ENCODE data around the gene UQCR11. TPM values are rescaled to one million over a fixed set of nuclear protein-coding genes. Genes with fewer than 3 reads are reported as not detected.

Gene UQCR11
- total and polyA plus RNA-seq, 4 donors = 127 to 251 (median 154) TPM

DNA sequence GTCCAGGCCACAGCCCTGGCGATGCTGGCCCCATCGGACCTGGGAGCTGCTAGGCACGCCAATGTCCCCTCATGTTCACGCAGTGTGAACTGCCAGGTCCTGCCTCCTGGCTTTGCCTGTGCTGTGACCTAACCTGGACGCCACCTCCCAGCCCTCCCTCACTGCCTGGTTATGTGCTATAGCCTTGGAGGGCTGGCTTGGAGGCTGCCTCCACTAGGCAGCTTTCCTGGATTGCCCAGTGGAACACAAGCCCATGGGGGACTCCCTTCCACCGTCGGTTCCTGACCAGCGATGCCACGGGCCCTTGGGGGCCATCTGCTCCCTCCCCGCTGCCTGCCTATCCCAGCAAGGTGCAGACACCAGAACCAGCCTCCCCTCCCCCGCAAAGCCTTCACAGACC lies 15.2 kb upstream of the UQCR11 start:
- WGBS, 2 donors = 85 to 89% methylated on average over 11 of the region's 11 CpGs

DNA sequence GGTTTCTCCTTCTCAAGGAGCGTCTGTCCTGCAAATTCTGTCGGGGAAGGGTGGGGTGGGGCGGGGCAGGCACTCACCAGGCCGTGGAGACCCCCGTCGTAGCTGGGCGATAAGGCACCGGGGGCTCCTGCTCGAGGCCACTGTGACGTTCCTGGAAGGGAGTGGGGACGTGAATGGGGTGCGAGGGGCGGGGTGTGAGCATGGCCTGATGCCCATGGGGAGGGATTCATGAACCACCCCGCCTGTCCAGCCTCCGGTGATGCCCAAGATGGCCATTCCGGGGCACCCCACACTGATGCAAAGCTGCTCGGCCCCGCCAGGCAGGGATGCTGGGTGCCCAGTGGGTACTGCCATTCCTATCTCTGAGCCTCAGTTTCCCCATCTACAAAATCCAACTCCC lies 14.4 kb upstream of the UQCR11 start:
- ATAC-seq (ENCODE audit: low FRiP score) = no peak
- intact Hi-C loops (cut with DNase I) = no loop called here
- 81 to 89% methylated on average over 18 of the region's 18 CpGs for WGBS, 2 donors

More for the DNA sequence above, 15.2 kb upstream of the UQCR11 start:
- Histone ChIP-seq H3K4me3 (ENCODE audit: low read length in 2 of 2) (no peak overlapping the region), H3K9me3 (ENCODE audit: control insufficient read depth, low read length) (no peaks in the 10 kb centered on the region), H3K36me3 (ENCODE audit: control insufficient read depth in 1 of 2, insufficient read depth in 2 of 2, low read length in 1 of 2) (no peaks in the 10 kb centered on the region), H3K4me1 (ENCODE audit: control insufficient read depth in 1 of 2, insufficient read depth in 2 of 2, low read length in 2 of 2) (no peaks in the 10 kb centered on the region), H3K27ac (ENCODE audit: low read depth in 1 of 2, low read length in 2 of 2) (no peak overlapping the region), H3K27me3 (ENCODE audit: control insufficient read depth in 1 of 2, insufficient read depth in 2 of 2, low read length in 1 of 2) (no peaks in the 10 kb centered on the region)
- intact Hi-C loops (cut with DNase I) = no loop called here
- DNase-seq (no peak), ATAC-seq (ENCODE audit: low FRiP score) (no peak)

DNA sequence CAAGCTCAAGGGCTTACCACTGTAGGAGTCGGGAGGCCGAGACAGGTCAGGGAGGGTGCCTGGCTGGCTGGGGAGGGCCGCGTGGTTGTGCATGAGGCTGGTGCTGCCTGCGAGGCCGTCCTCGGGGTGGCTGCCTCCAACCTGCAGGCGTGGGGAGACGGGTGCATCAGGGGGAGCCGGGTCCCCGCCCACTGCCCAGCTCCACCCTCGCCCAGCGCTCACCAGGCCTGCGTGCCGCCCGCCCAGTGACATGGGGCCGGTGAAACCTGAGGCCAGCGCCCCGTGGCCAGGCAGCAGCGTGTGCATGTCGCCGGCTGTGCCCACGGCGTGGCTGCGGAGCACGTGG lies 13.8 kb upstream of the UQCR11 start:
- H3K4me3 ChIP-seq (ENCODE audit: low read length in 2 of 2) = no peak overlapping the region
- no peak overlapping the region for H3K27ac ChIP-seq (ENCODE audit: low read depth in 1 of 2, low read length in 2 of 2)
- H3K9me3 ChIP-seq (ENCODE audit: control insufficient read depth, low read length) = no peaks in the 10 kb centered on the region
- WGBS, 2 donors = 91 to 93% methylated on average over 23 to 26 of the region's 26 CpGs
- DNase-seq = no peak
- no peaks in the 10 kb centered on the region for H3K4me1 ChIP-seq (ENCODE audit: control insufficient read depth in 1 of 2, insufficient read depth in 2 of 2, low read length in 2 of 2)
- no peaks in the 10 kb centered on the region for H3K27me3 ChIP-seq (ENCODE audit: control insufficient read depth in 1 of 2, insufficient read depth in 2 of 2, low read length in 1 of 2)
- no peak for ATAC-seq (ENCODE audit: low FRiP score)
- H3K36me3 ChIP-seq (ENCODE audit: control insufficient read depth in 1 of 2, insufficient read depth in 2 of 2, low read length in 1 of 2) = peaks cover 0 to 8% of the 10 kb centered on the region in 2 donors
- intact Hi-C loops (cut with DNase I) = no loop called here

More for the DNA sequence above, 14.4 kb upstream of the UQCR11 start:
- no peaks in the 10 kb centered on the region for H3K27me3 ChIP-seq (ENCODE audit: control insufficient read depth in 1 of 2, insufficient read depth in 2 of 2, low read length in 1 of 2)
- no peak for DNase-seq
- H3K27ac ChIP-seq (ENCODE audit: low read depth in 1 of 2, low read length in 2 of 2) = no peak overlapping the region
- no peaks in the 10 kb centered on the region for H3K4me1 ChIP-seq (ENCODE audit: control insufficient read depth in 1 of 2, insufficient read depth in 2 of 2, low read length in 2 of 2)
- H3K9me3 ChIP-seq (ENCODE audit: control insufficient read depth, low read length) = no peaks in the 10 kb centered on the region
- no peak overlapping the region for H3K4me3 ChIP-seq (ENCODE audit: low read length in 2 of 2)
- H3K36me3 ChIP-seq (ENCODE audit: control insufficient read depth in 1 of 2, insufficient read depth in 2 of 2, low read length in 1 of 2) = peaks cover 0 to 7% of the 10 kb centered on the region in 2 donors

GRCh38 chr19:1618157-1619093 lies 13.2 kb upstream of the UQCR11 start:
- Histone ChIP-seq H3K4me1 (ENCODE audit: control insufficient read depth in 1 of 2, insufficient read depth in 2 of 2, low read length in 2 of 2) (no peaks in the 10 kb centered on the region), H3K36me3 (ENCODE audit: control insufficient read depth in 1 of 2, insufficient read depth in 2 of 2, low read length in 1 of 2) (peaks cover 0 to 8% of the 10 kb centered on the region in 2 donors), H3K27me3 (ENCODE audit: control insufficient read depth in 1 of 2, insufficient read depth in 2 of 2, low read length in 1 of 2) (no peaks in the 10 kb centered on the region), H3K9me3 (ENCODE audit: control insufficient read depth, low read length) (no peaks in the 10 kb centered on the region), H3K4me3 (ENCODE audit: low read length in 2 of 2) (no peak overlapping the region), H3K27ac (ENCODE audit: low read depth in 1 of 2, low read length in 2 of 2) (no peak overlapping the region)
- no peak for DNase-seq
- intact Hi-C loops (cut with DNase I) = no loop called here
- ATAC-seq (ENCODE audit: low FRiP score) = no peak
- 74% methylated on average over 24 of the region's 24 CpGs for WGBS, 2 donors

DNA sequence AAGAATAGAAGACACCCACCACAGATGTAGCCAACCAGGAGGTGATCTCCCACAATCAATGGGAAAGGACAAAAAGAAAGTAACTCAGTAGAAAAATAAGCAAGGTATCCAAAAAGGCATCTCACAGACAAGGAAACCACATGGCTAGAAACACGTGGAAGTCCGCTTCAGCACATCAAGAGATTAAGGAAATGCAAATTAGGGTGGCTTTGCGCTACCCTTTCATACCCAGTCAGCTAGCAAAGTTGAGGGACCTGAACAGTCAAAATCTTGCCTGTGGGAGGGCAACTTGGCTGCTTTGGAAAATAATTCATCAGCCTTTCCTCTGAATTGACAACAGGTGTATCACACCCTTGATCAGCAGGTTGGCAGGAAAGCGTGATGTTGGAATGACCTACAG lies 11.6 kb upstream of the UQCR11 start:
- intact Hi-C loops (cut with DNase I) = no loop called here
- no peak for ATAC-seq (ENCODE audit: low FRiP score)
- Histone ChIP-seq H3K4me1 (ENCODE audit: control insufficient read depth in 1 of 2, insufficient read depth in 2 of 2, low read length in 2 of 2) (no peaks in the 10 kb centered on the region), H3K4me3 (ENCODE audit: low read length in 2 of 2) (no peak overlapping the region), H3K27me3 (ENCODE audit: control insufficient read depth in 1 of 2, insufficient read depth in 2 of 2, low read length in 1 of 2) (no peaks in the 10 kb centered on the region), H3K36me3 (ENCODE audit: control insufficient read depth in 1 of 2, insufficient read depth in 2 of 2, low read length in 1 of 2) (peaks cover 0 to 8% of the 10 kb centered on the region in 2 donors), H3K9me3 (ENCODE audit: control insufficient read depth, low read length) (no peaks in the 10 kb centered on the region), H3K27ac (ENCODE audit: low read depth in 1 of 2, low read length in 2 of 2) (no peak overlapping the region)
- DNase-seq = no peak
- 79 to 80% methylated on average over 4 of the region's 4 CpGs for WGBS, 2 donors

DNA sequence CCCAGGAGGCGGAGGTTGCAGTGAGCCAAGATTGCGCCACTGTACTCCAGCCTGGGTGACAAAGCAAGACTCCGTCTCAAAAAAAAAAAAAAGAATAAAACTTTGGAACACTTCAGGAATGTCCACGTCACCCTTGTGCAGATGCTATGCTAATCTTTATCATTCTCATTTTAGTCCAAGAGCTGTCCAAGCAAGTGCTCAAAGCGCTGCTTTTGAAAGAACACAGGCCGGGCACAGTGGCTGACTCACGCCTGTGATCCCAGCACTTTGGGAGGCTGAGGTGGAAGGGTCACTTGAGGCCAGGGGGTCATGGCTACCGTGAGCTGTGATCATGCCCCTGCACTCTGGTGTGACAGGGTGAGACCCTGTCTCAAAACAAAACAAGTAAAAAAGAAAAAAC lies 11.1 kb upstream of the UQCR11 start:
- Histone ChIP-seq H3K27ac (ENCODE audit: low read depth in 1 of 2, low read length in 2 of 2) (no peak overlapping the region), H3K4me1 (ENCODE audit: control insufficient read depth in 1 of 2, insufficient read depth in 2 of 2, low read length in 2 of 2) (no peaks in the 10 kb centered on the region), H3K27me3 (ENCODE audit: control insufficient read depth in 1 of 2, insufficient read depth in 2 of 2, low read length in 1 of 2) (no peaks in the 10 kb centered on the region), H3K36me3 (ENCODE audit: control insufficient read depth in 1 of 2, insufficient read depth in 2 of 2, low read length in 1 of 2) (peaks cover 0 to 8% of the 10 kb centered on the region in 2 donors), H3K4me3 (ENCODE audit: low read length in 2 of 2) (no peak overlapping the region), H3K9me3 (ENCODE audit: control insufficient read depth, low read length) (no peaks in the 10 kb centered on the region)
- 75 to 80% methylated on average over 8 of the region's 8 CpGs for WGBS, 2 donors
- DNase-seq (no peak), ATAC-seq (ENCODE audit: low FRiP score) (no peak)
- intact Hi-C loops (cut with DNase I) = no loop called here

- Histone ChIP-seq H3K4me1 (ENCODE audit: control insufficient read depth in 1 of 2, insufficient read depth in 2 of 2, low read length in 2 of 2) (no peaks in the 10 kb centered on the region), H3K27ac (ENCODE audit: low read depth in 1 of 2, low read length in 2 of 2) (no peak overlapping the region), H3K4me3 (ENCODE audit: low read length in 2 of 2) (no peak overlapping the region), H3K36me3 (ENCODE audit: control insufficient read depth in 1 of 2, insufficient read depth in 2 of 2, low read length in 1 of 2) (peaks cover 0 to 8% of the 10 kb centered on the region in 2 donors), H3K9me3 (ENCODE audit: control insufficient read depth, low read length) (no peaks in the 10 kb centered on the region), H3K27me3 (ENCODE audit: control insufficient read depth in 1 of 2, insufficient read depth in 2 of 2, low read length in 1 of 2) (no peaks in the 10 kb centered on the region)
- 90 to 91% methylated on average over 39 to 41 of the region's 41 CpGs for WGBS, 2 donors
- ATAC-seq (ENCODE audit: low FRiP score) = no peak
- DNase-seq = no peak
- intact Hi-C loops (cut with DNase I) = no loop called here
Observed at GRCh38 chr19:1615156-1615765, 10.0 kb upstream of the UQCR11 start.

GRCh38 chr19:1613808-1614570 lies 8.7 kb upstream of the UQCR11 start:
- Histone ChIP-seq H3K27me3 (ENCODE audit: control insufficient read depth in 1 of 2, insufficient read depth in 2 of 2, low read length in 1 of 2) (no peaks in the 10 kb centered on the region), H3K27ac (ENCODE audit: low read depth in 1 of 2, low read length in 2 of 2) (no peak overlapping the region), H3K4me3 (ENCODE audit: low read length in 2 of 2) (no peak overlapping the region), H3K36me3 (ENCODE audit: control insufficient read depth in 1 of 2, insufficient read depth in 2 of 2, low read length in 1 of 2) (peaks cover 0 to 8% of the 10 kb centered on the region in 2 donors), H3K4me1 (ENCODE audit: control insufficient read depth in 1 of 2, insufficient read depth in 2 of 2, low read length in 2 of 2) (no peaks in the 10 kb centered on the region), H3K9me3 (ENCODE audit: control insufficient read depth, low read length) (no peaks in the 10 kb centered on the region)
- intact Hi-C loops (cut with DNase I) = no loop called here
- ATAC-seq (ENCODE audit: low FRiP score) (no peak), DNase-seq (no peak)
- WGBS, 2 donors = 90 to 91% methylated on average over 28 to 32 of the region's 32 CpGs

Data from aorta (tissue), 5 donors.